ENCODE data around the gene NFATC4. TPM values are rescaled to one million over a fixed set of nuclear protein-coding genes. Genes with fewer than 3 reads are reported as not detected.

NFATC4 gene
- total RNA-seq, 1 experiment from 2014 or later = 7.6 TPM

DNA sequence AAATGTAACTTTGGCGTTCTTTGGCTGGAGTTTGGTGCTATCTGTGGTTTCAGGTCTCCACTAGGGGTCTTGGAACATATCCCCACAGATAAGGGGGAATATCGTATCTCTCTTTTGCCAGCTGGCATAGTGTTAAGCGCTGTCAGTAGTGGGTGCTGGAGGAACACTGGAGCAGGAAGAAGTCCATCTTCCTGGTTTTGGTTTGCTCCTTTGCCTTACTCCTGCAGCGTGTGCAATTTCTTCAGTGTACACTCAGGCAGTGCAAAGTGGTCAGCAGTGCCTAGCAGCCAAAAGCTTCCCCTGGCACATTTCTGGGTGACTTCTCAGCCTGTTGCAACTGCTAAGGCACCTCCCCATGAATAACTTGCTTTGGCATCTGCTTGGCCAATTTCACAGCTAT is 16.5 kb upstream of the NFATC4 start:
- H3K27me3 ChIP-seq (ENCODE audit: insufficient read depth, low read length) = no peaks in the 10 kb centered on the region
- intact Hi-C loops (cut with micrococcal nuclease) = no loop called here
- no peak overlapping the region for H3K4me2 ChIP-seq (ENCODE audit: low read length)
- no peaks in the 10 kb centered on the region for H3K36me3 ChIP-seq (ENCODE audit: control insufficient read depth in 1 of 2, insufficient read depth in 2 of 2, low read length in 2 of 2)
- H3K4me1 ChIP-seq (ENCODE audit: control insufficient read depth in 1 of 2, insufficient read depth in 2 of 2, low read length in 2 of 2) = peaks cover 5 to 22% of the 10 kb centered on the region in 2 experiments; a peak in 3 of 4 replicates
- DNase-seq (ENCODE audit: low read depth, low spot score) (no peak), ATAC-seq (peak; percentile 70)
- no peaks in the 10 kb centered on the region for H3K9me2 ChIP-seq (ENCODE audit: insufficient read depth)
- no TSS peak for BruUV-seq (replicated peaks)
- CTCF ChIA-PET = interaction anchor here (1.4 to 1.8 kb wide), 3 partner anchors 15 to 80 kb away, joined by 8 to 9 read pairs (median 8); no protein-coding TSS in a partner anchor
- no peaks in the 10 kb centered on the region for H3K9me3 ChIP-seq (ENCODE audit: control insufficient read depth in 1 of 2, insufficient read depth in 1 of 2, low read depth in 1 of 2, low read length in 2 of 2)
- RAD21 ChIA-PET (ENCODE audit: low non-redundant PET in 1 of 2, low total read pairs in 2 of 2, uncharacterized antibody in 2 of 2, unreplicated experiment in 2 of 2) = no interaction called here
- TF ChIP-seq TCF7L2 (IDR thresholded peaks at IDR 0.05; ENCODE audit: borderline replicate concordance, extremely low read depth, insufficient read depth, insufficient read length) (no peak), ATF3 (IDR thresholded peaks at IDR 0.05) (no peak), ZFX (IDR thresholded peaks at IDR 0.05) (no peak), RAD21 (IDR thresholded peaks at IDR 0.05; ENCODE audit: low read depth) (peak; percentile 30; the same call in 1 of the 2 replicates), SP1 (IDR thresholded peaks at IDR 0.05; ENCODE audit: low read depth) (no peak), CTCF (IDR thresholded peaks at IDR 0.05 in 2 of 3, conservative IDR thresholded peaks at IDR 0.05 in 1 of 3; ENCODE audit: borderline replicate concordance in 1 of 3, insufficient read depth in 1 of 3, low read depth in 2 of 3, low read length in 2 of 3) (0 out of 6 replicates have a peak, but pooled peaks of 2 of the 3 experiments have one; percentile 12 to 14), YY1 (IDR thresholded peaks at IDR 0.05; ENCODE audit: extremely low read depth, insufficient replicate concordance, low read depth, low read length) (no peak)
- H2AFZ ChIP-seq (ENCODE audit: low read depth, low read length, poor library complexity, severe bottlenecking) = no peak overlapping the region
- no peaks in the 10 kb centered on the region for H3K79me2 ChIP-seq (ENCODE audit: insufficient read depth, low read length)
- no peak overlapping the region for H3K9ac ChIP-seq (ENCODE audit: low read length)
- H4K20me1 ChIP-seq (ENCODE audit: insufficient read depth) = no peaks in the 10 kb centered on the region
- H3K4me3 ChIP-seq (replicated peaks in 1 of 2; ENCODE audit: low read depth in 1 of 2, low read length in 2 of 2) = no peak overlapping the region
- POLR2A ChIA-PET = interaction anchor here (1.0 to 1.4 kb wide), 3 partner anchors 14 to 80 kb away, joined by 3 to 4 read pairs (median 3); no protein-coding TSS in a partner anchor
- no peak overlapping the region for H3K27ac ChIP-seq (ENCODE audit: low read depth, low read length)
